H4 (cell line): Measurements from ENCODE around the gene ANKRD52. TPM values are rescaled to one million over a fixed set of nuclear protein-coding genes. Genes with fewer than 3 reads are reported as not detected.

Experiments used
- total RNA-seq: library from RNA; depleted of rRNA; stranded (reverse); fragments of >200 nt; shearing (Covaris generic); gene quantifications from 2 replicates; pipeline ENCODE4 v1.2.3, GENCODE V29; 2014; rRNA removed

ANKRD52 gene
- total RNA-seq, 1 experiment from 2014 or later = 15.4 TPM

Other genes with a start within 250 kb of the ANKRD52 start
- gene IKZF4, start 237.3 kb downstream of the ANKRD52 start, total RNA-seq = 0.39 and 0.89 TPM in 2 replicates
- gene RPS26, start 216.5 kb downstream of the ANKRD52 start, total RNA-seq = 1,414 and 1,870 TPM in 2 replicates
- 0.31 and 0.45 TPM in 2 replicates for gene ERBB3, start 178.2 kb downstream of the ANKRD52 start, total RNA-seq
- 203 and 227 TPM in 2 replicates for gene PA2G4, start 153.8 kb downstream of the ANKRD52 start, total RNA-seq
- gene RPL41, start 141.8 kb downstream of the ANKRD52 start, total RNA-seq = 3,847 and 4,326 TPM in 2 replicates
- 1.9 and 2.4 TPM in 2 replicates for gene ZC3H10, start 140.1 kb downstream of the ANKRD52 start, total RNA-seq
- gene ESYT1, start 130.1 kb downstream of the ANKRD52 start, total RNA-seq = 62.9 and 80.8 TPM in 2 replicates
- gene MYL6B, start 105.8 kb downstream of the ANKRD52 start, total RNA-seq = 88.0 and 129 TPM in 2 replicates
- gene MYL6, start 100.0 kb downstream of the ANKRD52 start, total RNA-seq = 2,426 and 2,616 TPM in 2 replicates
- gene SMARCC2, start 68.9 kb downstream of the ANKRD52 start, total RNA-seq = 19.6 and 22.9 TPM in 2 replicates
- gene RNF41, start 36.5 kb downstream of the ANKRD52 start, total RNA-seq = 55.1 and 62.8 TPM in 2 replicates
- gene NABP2, start 34.0 kb downstream of the ANKRD52 start, total RNA-seq = 65.8 and 87.5 TPM in 2 replicates
- gene SLC39A5, start 28.3 kb downstream of the ANKRD52 start, total RNA-seq = not detected in 2 replicates
- gene COQ10A, start 8.6 kb upstream of the ANKRD52 start, total RNA-seq = 4.5 and 8.1 TPM in 2 replicates
- gene CS, start 41.9 kb upstream of the ANKRD52 start, total RNA-seq = 122 and 155 TPM in 2 replicates
- gene CNPY2, start 57.6 kb upstream of the ANKRD52 start, total RNA-seq = 142 and 167 TPM in 2 replicates
- 11.8 and 16.4 TPM in 2 replicates for gene PAN2, start 75.6 kb upstream of the ANKRD52 start, total RNA-seq
- 0.23 TPM in 1 of 2 replicates, not detected in the other for gene IL23A, start 80.5 kb upstream of the ANKRD52 start, total RNA-seq
- gene STAT2, start 101.7 kb upstream of the ANKRD52 start, total RNA-seq = 125 and 159 TPM in 2 replicates
- gene APOF, start 104.5 kb upstream of the ANKRD52 start, total RNA-seq = not detected in 2 replicates
- 9.8 and 12.7 TPM in 2 replicates for gene TIMELESS, start 191.0 kb upstream of the ANKRD52 start, total RNA-seq
- gene MIP, start 196.3 kb upstream of the ANKRD52 start, total RNA-seq = 0.17 TPM in 1 of 2 replicates, not detected in the other
- 1.6 and 1.8 TPM in 2 replicates for gene SPRYD4, start 210.2 kb upstream of the ANKRD52 start, total RNA-seq
- gene GLS2, start 229.8 kb upstream of the ANKRD52 start, total RNA-seq = not detected in 2 replicates